ENCODE data around the gene GABRD. TPM values are rescaled to one million over a fixed set of nuclear protein-coding genes. Genes with fewer than 3 reads are reported as not detected.
"Not testable (repeated sequence)": the region's sequence is repeated elsewhere in the genome, so short reads cannot be mapped to it uniquely, and the experiment has no call there.

The GABRD gene
- total RNA-seq, 3 donors from 2014 or later = not detected

- H3K4me1 Mint-ChIP-seq (ENCODE audit: low read depth) = no peaks in the 10 kb centered on the region
- H3K27me3 Mint-ChIP-seq (ENCODE audit: low read depth) = peaks cover 2% of the 10 kb centered on the region
- H3K4me3 Mint-ChIP-seq = no peak overlapping the region
- no peaks in the 10 kb centered on the region for H3K9me3 Mint-ChIP-seq
- ATAC-seq (no peak), DNase-seq (no peak)
- no peaks in the 10 kb centered on the region for H3K36me3 Mint-ChIP-seq (ENCODE audit: insufficient read depth)
These were observed 38.5 kb upstream of the GABRD start for GRCh38 chr1:1980467-1981141.

GRCh38 chr1:1981142-1981500 is 38.0 kb upstream of the GABRD start:
- DNase-seq = no peak
- Mint-ChIP-seq H3K4me3 (no peak overlapping the region), H3K4me1 (ENCODE audit: low read depth) (no peaks in the 10 kb centered on the region), H3K36me3 (ENCODE audit: insufficient read depth) (no peaks in the 10 kb centered on the region), H3K9me3 (no peaks in the 10 kb centered on the region), H3K27me3 (ENCODE audit: low read depth) (peaks cover 2% of the 10 kb centered on the region)
- no peak for ATAC-seq

GRCh38 chr1:1981631-1982327 is 37.4 kb upstream of the GABRD start:
- not testable (repeated sequence) for H3K36me3 Mint-ChIP-seq (ENCODE audit: insufficient read depth); H3K4me1 Mint-ChIP-seq (ENCODE audit: low read depth); H3K4me3 Mint-ChIP-seq; H3K27me3 Mint-ChIP-seq (ENCODE audit: low read depth); ATAC-seq; H3K9me3 Mint-ChIP-seq; DNase-seq

- Mint-ChIP-seq H3K4me3 (no peak overlapping the region), H3K4me1 (ENCODE audit: low read depth) (no peaks in the 10 kb centered on the region), H3K27me3 (ENCODE audit: low read depth) (peaks cover 6% of the 10 kb centered on the region), H3K36me3 (ENCODE audit: insufficient read depth) (no peaks in the 10 kb centered on the region), H3K9me3 (no peaks in the 10 kb centered on the region)
- ATAC-seq = no peak
- DNase-seq = no peak
These were observed 36.5 kb upstream of the GABRD start for GRCh38 chr1:1982379-1983232.

GRCh38 chr1:1984560-1985070 is 34.5 kb upstream of the GABRD start:
- H3K27me3 Mint-ChIP-seq (ENCODE audit: low read depth) = peaks cover 19% of the 10 kb centered on the region
- H3K4me3 Mint-ChIP-seq = no peak overlapping the region
- DNase-seq = no peak
- H3K36me3 Mint-ChIP-seq (ENCODE audit: insufficient read depth) = no peaks in the 10 kb centered on the region
- H3K4me1 Mint-ChIP-seq (ENCODE audit: low read depth) = peaks cover 2% of the 10 kb centered on the region
- no peak for ATAC-seq
- H3K9me3 Mint-ChIP-seq = no peaks in the 10 kb centered on the region

DNA sequence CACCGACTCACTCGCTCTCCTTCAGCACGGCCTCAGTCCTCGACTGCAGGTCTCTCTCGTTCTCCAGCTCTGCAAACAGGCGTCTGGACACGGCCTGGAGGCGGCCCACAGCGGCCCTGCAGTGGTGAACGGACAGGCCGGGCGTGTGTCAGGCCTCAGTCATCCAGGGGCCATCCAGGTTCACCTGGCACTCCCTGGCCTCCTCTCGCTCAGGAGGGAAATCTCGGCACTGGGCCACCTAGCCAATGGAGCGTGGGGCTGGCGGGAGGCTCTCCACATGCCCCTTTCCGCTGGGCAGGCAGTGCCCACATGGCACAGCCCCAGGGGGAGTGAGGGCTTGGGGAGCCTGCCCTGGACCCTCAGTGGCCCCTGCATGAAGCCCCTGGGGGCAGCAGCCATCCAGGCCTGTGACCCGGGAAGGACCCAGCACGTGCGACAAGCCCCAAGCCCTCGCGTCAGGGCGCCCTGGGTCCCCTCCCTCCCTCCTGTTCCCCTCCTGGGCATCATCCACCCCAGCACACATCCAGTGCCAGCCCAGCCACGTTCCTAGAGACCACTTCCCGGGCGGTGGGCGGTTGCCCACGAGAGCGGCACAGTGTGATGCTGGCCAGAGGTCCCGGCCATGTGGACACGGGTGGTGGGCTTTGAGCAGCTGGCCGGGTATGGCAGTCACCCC is 33.6 kb upstream of the GABRD start:
- peaks cover 2% of the 10 kb centered on the region for H3K4me1 Mint-ChIP-seq (ENCODE audit: low read depth)
- H3K36me3 Mint-ChIP-seq (ENCODE audit: insufficient read depth) = no peaks in the 10 kb centered on the region
- H3K9me3 Mint-ChIP-seq = no peaks in the 10 kb centered on the region
- DNase-seq (no peak), ATAC-seq (no peak)
- no peak overlapping the region for H3K4me3 Mint-ChIP-seq
- H3K27me3 Mint-ChIP-seq (ENCODE audit: low read depth) = peaks cover 24% of the 10 kb centered on the region

- Mint-ChIP-seq H3K27me3 (ENCODE audit: low read depth) (peaks cover 24% of the 10 kb centered on the region), H3K4me1 (ENCODE audit: low read depth) (peaks cover 2% of the 10 kb centered on the region), H3K36me3 (ENCODE audit: insufficient read depth) (no peaks in the 10 kb centered on the region), H3K4me3 (no peak overlapping the region), H3K9me3 (no peaks in the 10 kb centered on the region)
- DNase-seq (no peak), ATAC-seq (no peak)
These were observed 32.5 kb upstream of the GABRD start for GRCh38 chr1:1986451-1987141.

GRCh38 chr1:1987142-1987510 is 32.0 kb upstream of the GABRD start:
- Mint-ChIP-seq H3K4me3 (no peak overlapping the region), H3K36me3 (ENCODE audit: insufficient read depth) (no peaks in the 10 kb centered on the region), H3K4me1 (ENCODE audit: low read depth) (peaks cover 2% of the 10 kb centered on the region), H3K9me3 (no peaks in the 10 kb centered on the region), H3K27me3 (ENCODE audit: low read depth) (peaks cover 24% of the 10 kb centered on the region)
- DNase-seq (no peak), ATAC-seq (no peak)

- no peak for ATAC-seq
- Mint-ChIP-seq H3K9me3 (no peaks in the 10 kb centered on the region), H3K36me3 (ENCODE audit: insufficient read depth) (no peaks in the 10 kb centered on the region), H3K4me3 (no peak overlapping the region), H3K27me3 (ENCODE audit: low read depth) (peaks cover 24% of the 10 kb centered on the region), H3K4me1 (ENCODE audit: low read depth) (peaks cover 2% of the 10 kb centered on the region)
- DNase-seq = no peak
These were observed 30.8 kb upstream of the GABRD start for GRCh38 chr1:1988061-1988945.

DNA sequence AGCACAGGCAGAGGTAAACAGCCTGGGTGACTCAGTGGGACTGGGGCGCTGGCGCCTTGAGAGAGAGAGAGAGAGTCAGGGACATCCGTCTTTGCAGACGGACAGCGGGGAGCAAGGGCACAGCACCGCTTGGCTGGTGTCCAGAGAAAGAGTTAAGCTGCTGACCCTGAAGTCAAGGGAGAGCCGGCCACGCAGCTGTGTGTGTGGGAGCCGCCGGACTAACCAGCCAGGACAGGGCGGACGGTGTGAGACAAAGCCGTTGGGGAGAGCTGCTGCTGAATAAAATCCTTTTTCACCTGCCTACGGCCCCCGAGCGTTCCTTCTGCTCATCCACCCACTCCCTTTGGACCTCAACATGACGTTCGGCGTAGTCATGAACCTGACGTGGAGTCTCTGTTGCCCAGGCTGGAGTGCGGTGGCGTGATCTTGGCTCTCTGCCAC is 30.0 kb upstream of the GABRD start:
- Mint-ChIP-seq H3K4me3 (no peak overlapping the region), H3K36me3 (ENCODE audit: insufficient read depth) (no peaks in the 10 kb centered on the region), H3K9me3 (no peaks in the 10 kb centered on the region), H3K4me1 (ENCODE audit: low read depth) (peaks cover 2% of the 10 kb centered on the region), H3K27me3 (ENCODE audit: low read depth) (peaks cover 24% of the 10 kb centered on the region)
- ATAC-seq = no peak
- DNase-seq = no peak

GRCh38 chr1:1989789-1990188 is 29.4 kb upstream of the GABRD start:
- Mint-ChIP-seq H3K4me3 (no peak overlapping the region), H3K9me3 (no peaks in the 10 kb centered on the region), H3K36me3 (ENCODE audit: insufficient read depth) (no peaks in the 10 kb centered on the region), H3K27me3 (ENCODE audit: low read depth) (peaks cover 27% of the 10 kb centered on the region), H3K4me1 (ENCODE audit: low read depth) (peaks cover 2% of the 10 kb centered on the region)
- ATAC-seq = no peak
- no peak for DNase-seq

GRCh38 chr1:1990222-1990621 is 28.9 kb upstream of the GABRD start:
- Mint-ChIP-seq H3K36me3 (ENCODE audit: insufficient read depth) (no peaks in the 10 kb centered on the region), H3K4me1 (ENCODE audit: low read depth) (peaks cover 2% of the 10 kb centered on the region)

DNA sequence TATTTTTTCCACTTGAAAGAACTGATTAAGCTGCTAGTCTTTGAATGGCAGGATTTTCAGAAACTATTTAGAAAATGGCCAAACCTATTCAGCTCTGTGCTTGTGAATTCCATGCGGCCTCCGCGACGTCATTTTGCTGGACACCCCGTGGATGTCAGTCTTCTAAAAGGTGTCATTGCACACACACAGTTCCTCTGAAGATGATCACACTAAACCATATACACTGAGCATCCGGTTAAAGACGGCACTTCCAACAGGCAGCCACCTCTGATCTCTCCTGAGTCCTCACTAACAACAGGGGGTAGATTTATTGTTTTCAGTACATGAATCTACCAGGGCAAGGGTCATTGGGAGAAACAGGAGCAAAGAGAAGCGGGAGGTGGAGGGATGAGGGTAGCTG is 24.6 kb upstream of the GABRD start:
- H3K27me3 Mint-ChIP-seq (ENCODE audit: low read depth) = peaks cover 26% of the 10 kb centered on the region
- DNase-seq (no peak), ATAC-seq (no peak)
- H3K9me3 Mint-ChIP-seq = no peaks in the 10 kb centered on the region
- H3K4me1 Mint-ChIP-seq (ENCODE audit: low read depth) = peaks cover 3% of the 10 kb centered on the region
- H3K36me3 Mint-ChIP-seq (ENCODE audit: insufficient read depth) = no peaks in the 10 kb centered on the region
- H3K4me3 Mint-ChIP-seq = no peak overlapping the region

More at GRCh38 chr1:1990222-1990621, 28.9 kb upstream of the GABRD start:
- H3K4me3 Mint-ChIP-seq = no peak overlapping the region
- peaks cover 26% of the 10 kb centered on the region for H3K27me3 Mint-ChIP-seq (ENCODE audit: low read depth)
- no peaks in the 10 kb centered on the region for H3K9me3 Mint-ChIP-seq
- DNase-seq (no peak), ATAC-seq (no peak)

Measured in activated T-cell treated with anti-CD3 and anti-CD28 coated beads, Interleukin-2, amount 50 U/mL, for 4 hours (primary cell).